Bronchial epithelial cell (primary cell): ENCODE data around the gene SLC5A6. TPM values are rescaled to one million over a fixed set of nuclear protein-coding genes. Genes with fewer than 3 reads are reported as not detected.
A peak's percentile ranks its signal among the peaks of the same experiment; 100 is the strongest.

Source experiments
- DNase-seq: peaks from one replicate; pipeline ENCODE4 v3.0.0-alpha.2; 2010; ENCODE audit warnings: low read depth
- FAIRE-seq: peaks from 2 replicates; lab custom pipeline; 2011; peaks lifted over from hg19 to GRCh38; lab: Jason Lieb, UNC
- H3K27me3 ChIP-seq: 2 replicates; pipeline ENCODE4 v1.5.1; 2011; ENCODE audit warnings: low read length; ENCODE audit not compliant: control insufficient read depth, insufficient read depth
- H3K36me3 ChIP-seq: 2 replicates; pipeline ENCODE4 v1.5.1; 2011; ENCODE audit warnings: low read length; ENCODE audit not compliant: control insufficient read depth, insufficient read depth
- H3K4me3 ChIP-seq: 2 replicates; pipeline ENCODE4 v1.5.1; 2011; ENCODE audit warnings: mild to moderate bottlenecking, low read depth, low read length, control low read depth
- total RNA-seq: library from RNA; depleted of rRNA; stranded (reverse); fragments of >200 nt; gene quantifications from 2 replicates; pipeline ENCODE4 v1.2.1, GENCODE V29; 2014
- TF ChIP-seq, protein P1 (sequence below): IDR thresholded peaks from 2 replicates; pipeline ENCODE4 v1.5.1; 2011; ENCODE audit warnings: mild to moderate bottlenecking, moderate library complexity, low read length, control low read depth, inconsistent platforms; ENCODE audit not compliant: insufficient read depth, severe bottlenecking

SLC5A6 gene
- total RNA-seq, 1 donor from 2014 or later = 21.1 TPM

- TF ChIP-seq, protein P1, sequence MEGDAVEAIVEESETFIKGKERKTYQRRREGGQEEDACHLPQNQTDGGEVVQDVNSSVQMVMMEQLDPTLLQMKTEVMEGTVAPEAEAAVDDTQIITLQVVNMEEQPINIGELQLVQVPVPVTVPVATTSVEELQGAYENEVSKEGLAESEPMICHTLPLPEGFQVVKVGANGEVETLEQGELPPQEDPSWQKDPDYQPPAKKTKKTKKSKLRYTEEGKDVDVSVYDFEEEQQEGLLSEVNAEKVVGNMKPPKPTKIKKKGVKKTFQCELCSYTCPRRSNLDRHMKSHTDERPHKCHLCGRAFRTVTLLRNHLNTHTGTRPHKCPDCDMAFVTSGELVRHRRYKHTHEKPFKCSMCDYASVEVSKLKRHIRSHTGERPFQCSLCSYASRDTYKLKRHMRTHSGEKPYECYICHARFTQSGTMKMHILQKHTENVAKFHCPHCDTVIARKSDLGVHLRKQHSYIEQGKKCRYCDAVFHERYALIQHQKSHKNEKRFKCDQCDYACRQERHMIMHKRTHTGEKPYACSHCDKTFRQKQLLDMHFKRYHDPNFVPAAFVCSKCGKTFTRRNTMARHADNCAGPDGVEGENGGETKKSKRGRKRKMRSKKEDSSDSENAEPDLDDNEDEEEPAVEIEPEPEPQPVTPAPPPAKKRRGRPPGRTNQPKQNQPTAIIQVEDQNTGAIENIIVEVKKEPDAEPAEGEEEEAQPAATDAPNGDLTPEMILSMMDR = no peak
- no peak for FAIRE-seq
- peaks cover 14% of the 10 kb centered on the region for H3K36me3 ChIP-seq
- peak overlapping the region; percentile 87 for H3K4me3 ChIP-seq
- no peaks in the 10 kb centered on the region for H3K27me3 ChIP-seq
- DNase-seq = no peak
Measured at GRCh38 chr2:27216416-27217137, 4.5 kb upstream of the SLC5A6 start.

- H3K36me3 ChIP-seq = peaks cover 8% of the 10 kb centered on the region
- H3K4me3 ChIP-seq = no peak overlapping the region
- FAIRE-seq (no peak), DNase-seq (no peak)
- no peaks in the 10 kb centered on the region for H3K27me3 ChIP-seq
- TF ChIP-seq, protein P1 = no peak
Measured at GRCh38 chr2:27214941-27215340, 2.9 kb upstream of the SLC5A6 start.

DNA sequence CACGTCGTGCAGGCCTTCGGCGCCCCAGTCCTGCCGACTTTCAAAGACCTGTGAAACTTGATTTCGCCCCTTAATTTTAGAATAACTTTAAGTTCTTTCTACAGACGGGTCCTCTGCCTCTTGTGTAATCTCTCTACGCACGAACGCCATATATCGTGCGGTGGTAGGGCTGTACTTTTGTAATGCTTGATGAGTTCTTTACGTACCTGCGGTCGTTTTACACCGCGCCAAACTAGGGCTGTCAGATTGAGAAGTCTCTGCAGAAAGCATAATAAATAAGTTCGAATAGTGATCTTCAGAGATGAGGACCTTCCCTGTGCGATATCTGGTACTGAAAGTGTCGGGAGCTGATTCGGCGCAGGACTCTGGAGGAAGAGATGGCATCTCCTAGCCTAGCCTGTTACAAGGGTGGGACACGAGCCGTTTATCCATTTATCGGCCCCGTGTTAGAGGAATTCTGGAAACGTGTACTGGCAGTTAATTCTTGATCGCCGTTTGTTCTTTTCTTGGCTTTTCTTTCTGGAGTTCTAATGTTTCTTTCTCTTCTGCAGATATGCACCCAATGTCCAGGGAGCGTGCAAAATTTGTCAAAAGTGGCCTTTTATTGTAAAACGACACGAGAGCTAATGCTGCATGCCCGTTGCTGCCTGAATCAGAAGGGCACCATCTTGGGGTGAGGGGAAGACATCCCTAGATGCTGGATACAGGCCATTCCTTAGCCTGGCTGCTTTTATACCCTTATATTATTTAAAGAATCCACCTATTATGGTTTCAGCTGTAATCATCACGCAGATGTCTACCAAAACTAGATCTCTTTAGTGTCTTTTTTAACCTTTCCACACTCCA lies 781 bp upstream of the SLC5A6 start:
- peak; percentile 56 for DNase-seq
- H3K36me3 ChIP-seq = peaks cover 6% of the 10 kb centered on the region
- H3K4me3 ChIP-seq = peak overlapping the region; percentile 62
- no peaks in the 10 kb centered on the region for H3K27me3 ChIP-seq
- TF ChIP-seq, protein P1 = no peak
- no peak for FAIRE-seq

DNA sequence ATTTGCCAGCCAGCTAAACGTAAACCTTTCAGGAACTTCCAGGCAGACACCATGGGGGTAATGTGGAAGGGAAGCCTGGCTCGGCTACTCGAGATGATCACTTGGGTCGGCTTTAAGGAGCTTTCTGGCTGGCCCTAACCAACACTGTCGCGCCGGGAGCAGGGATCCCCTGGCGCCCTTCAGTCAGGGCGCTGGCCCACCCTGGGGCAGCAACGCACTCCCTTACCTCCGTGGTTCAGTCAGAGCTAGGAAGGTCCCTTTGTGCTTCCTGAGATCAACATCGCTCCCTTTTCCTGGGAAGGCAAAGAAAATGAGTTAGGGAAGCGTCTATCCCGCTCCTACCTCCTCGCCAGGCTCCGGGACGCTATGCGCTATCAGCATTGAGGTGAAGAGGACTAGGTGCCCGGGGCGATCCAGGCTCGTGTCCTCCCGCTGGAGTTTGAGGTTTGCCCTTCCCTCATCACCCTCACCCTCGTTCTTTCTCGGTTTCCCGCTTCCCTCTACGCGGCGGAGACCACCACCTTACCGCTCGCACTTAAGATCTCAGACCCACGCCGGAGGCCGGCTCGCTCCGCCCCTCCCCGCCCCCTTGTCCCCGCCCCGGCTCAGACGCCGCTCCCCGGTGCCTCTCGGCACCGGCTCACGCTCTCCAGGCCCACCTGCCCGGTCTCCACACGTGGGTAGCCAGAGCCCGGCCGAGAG lies 676 bp downstream of the SLC5A6 start:
- DNase-seq = peak; percentile 57
- Histone ChIP-seq H3K4me3 (peak overlapping the region; percentile 62), H3K36me3 (peaks cover 5% of the 10 kb centered on the region), H3K27me3 (no peaks in the 10 kb centered on the region)
- TF ChIP-seq, protein P1 = no peak
- FAIRE-seq = no peak

DNA sequence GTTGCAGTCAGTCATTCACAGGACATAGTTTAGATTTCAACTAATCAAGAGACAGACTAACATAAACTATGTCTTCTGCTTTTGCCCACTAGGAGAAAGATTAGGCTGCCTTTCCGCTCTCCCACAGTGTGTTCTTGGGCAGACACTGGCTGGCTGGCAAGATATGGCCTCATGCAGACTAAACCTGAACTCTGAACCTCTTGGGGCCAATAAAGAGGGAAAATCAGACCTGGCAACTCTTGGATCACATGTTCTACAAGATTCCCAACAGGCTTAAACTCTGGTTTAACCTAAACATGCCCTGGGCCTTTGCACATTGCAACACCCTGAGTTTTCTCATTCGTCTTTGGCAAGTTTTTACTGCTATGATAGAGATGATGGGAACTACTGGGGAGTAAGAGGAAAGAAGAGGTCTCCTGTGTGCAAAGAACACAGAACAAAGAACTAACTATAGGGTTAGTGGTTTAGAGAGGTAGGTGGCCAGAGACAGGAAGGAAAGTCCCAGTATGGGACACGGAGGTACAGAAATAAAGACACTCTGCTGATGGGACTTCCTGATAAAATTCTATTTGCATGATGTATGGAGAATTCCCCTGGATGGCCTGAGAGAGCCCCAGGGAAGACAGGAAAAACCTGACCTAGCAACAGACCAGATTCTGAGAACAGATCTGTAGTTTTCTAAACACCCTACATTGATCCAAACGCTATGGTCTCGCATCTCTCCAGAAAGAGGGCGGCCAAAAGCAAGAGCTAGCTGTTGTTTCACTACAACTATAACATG lies 2.3 kb downstream of the SLC5A6 start:
- H3K36me3 ChIP-seq = peaks cover 4% of the 10 kb centered on the region
- DNase-seq (no peak), FAIRE-seq (no peak)
- no peak overlapping the region for H3K4me3 ChIP-seq
- H3K27me3 ChIP-seq = no peaks in the 10 kb centered on the region
- TF ChIP-seq, protein P1 = no peak
